Measurements from ENCODE around the gene FCN2.

FCN2 gene

GRCh38 chr9:134929193-134930158, 48.9 kb downstream of the FCN2 start:
- DNase-seq (ENCODE audit: low read depth in 4 of 4, low spot score in 1 of 4), result no peak

- DNase-seq (ENCODE audit: low read depth in 4 of 4, low spot score in 1 of 4), result no peak
These were observed 49.8 kb downstream of the FCN2 start for GRCh38 chr9:134930398-134930797.

- no peak for DNase-seq (ENCODE audit: low read depth in 4 of 4, low spot score in 1 of 4)
These were observed 51.6 kb downstream of the FCN2 start for GRCh38 chr9:134932171-134932570.

GRCh38 chr9:134932606-134933005, 52.0 kb downstream of the FCN2 start:
- DNase-seq (ENCODE audit: low read depth in 4 of 4, low spot score in 1 of 4), result no peak

GRCh38 chr9:134933076-134933659, 52.6 kb downstream of the FCN2 start:
- DNase-seq (ENCODE audit: low read depth in 4 of 4, low spot score in 1 of 4), result no peak

GRCh38 chr9:134935056-134935640, 54.5 kb downstream of the FCN2 start:
- DNase-seq (ENCODE audit: low read depth in 4 of 4, low spot score in 1 of 4), result no peak

- no peak for DNase-seq (ENCODE audit: low read depth in 4 of 4, low spot score in 1 of 4)
These were observed 55.2 kb downstream of the FCN2 start for GRCh38 chr9:134935701-134936345.

- no peak for DNase-seq (ENCODE audit: low read depth in 4 of 4, low spot score in 1 of 4)
These were observed 55.9 kb downstream of the FCN2 start for GRCh38 chr9:134936346-134937163.

Data from stimulated activated CD4-positive, alpha-beta T cell treated with anti-CD3 and anti-CD28 coated beads, Interleukin-1b, Interleukin-23, amount 100 ng/mL, for 24 hours (primary cell).